Stimulated activated CD4-positive, alpha-beta T cell treated with anti-CD3 and anti-CD28 coated beads, Interleukin-15, amount 100 ng/mL, for 24 hours (primary cell): ENCODE results near the gene IFIT2.
A peak's percentile ranks its signal among the peaks of the same experiment; 100 is the strongest.

ENCODE experiments used
- DNase-seq: peaks from one replicate; pipeline ENCODE4 v3.0.0-alpha.2; 2020

The IFIT2 gene

GRCh38 chr10:89301721-89302445, at the start of gene IFIT2:
Gene IFIT2, plus strand, starts transcription at chr10:89302046. Its CDS starts 78 bp downstream, at chr10:89302124.
- peak; percentile 15 for DNase-seq

DNA sequence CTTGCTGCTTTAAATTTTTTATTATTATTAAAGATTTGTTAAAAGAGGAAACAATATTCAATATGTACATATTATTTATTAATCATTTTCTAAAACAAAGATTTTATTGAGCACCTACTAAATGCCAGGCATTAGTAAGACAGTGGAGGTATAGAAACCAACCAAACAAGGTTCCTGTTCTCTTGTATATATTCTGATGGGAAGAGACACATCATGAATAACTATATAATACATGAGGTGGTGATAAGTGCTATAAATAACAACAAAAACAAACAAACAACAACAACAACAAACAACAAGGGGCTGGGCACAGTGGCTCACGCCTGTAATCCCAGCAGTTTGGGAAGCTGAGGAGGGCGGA, 49.6 kb upstream of the IFIT2 start:
- no peak for DNase-seq

DNA sequence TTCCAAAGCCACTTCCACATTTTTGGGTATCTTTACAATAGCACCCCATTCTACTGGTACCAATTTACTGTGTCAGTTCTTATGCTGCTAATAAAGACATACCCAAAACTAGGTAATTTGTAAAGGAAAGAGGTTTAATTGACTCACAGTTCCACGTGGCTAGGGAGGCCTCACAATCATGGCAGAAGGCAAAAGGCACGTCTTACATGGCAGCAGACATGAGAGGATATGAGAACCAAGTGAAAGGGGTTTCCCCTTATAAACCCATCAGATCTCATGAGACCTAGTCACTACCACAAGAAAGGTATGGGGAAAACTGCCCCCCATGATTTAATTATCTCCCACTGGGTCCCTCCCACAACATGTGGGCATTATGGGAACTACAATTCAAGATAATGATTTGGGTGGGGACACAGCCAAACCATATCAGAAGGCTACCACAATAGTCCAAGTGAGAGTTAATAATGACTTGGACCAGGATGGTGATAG, 46.7 kb upstream of the IFIT2 start:
- peak; percentile 31 for DNase-seq

- no peak for DNase-seq
Observed at GRCh38 chr10:89255793-89256192, 46.1 kb upstream of the IFIT2 start.

DNA sequence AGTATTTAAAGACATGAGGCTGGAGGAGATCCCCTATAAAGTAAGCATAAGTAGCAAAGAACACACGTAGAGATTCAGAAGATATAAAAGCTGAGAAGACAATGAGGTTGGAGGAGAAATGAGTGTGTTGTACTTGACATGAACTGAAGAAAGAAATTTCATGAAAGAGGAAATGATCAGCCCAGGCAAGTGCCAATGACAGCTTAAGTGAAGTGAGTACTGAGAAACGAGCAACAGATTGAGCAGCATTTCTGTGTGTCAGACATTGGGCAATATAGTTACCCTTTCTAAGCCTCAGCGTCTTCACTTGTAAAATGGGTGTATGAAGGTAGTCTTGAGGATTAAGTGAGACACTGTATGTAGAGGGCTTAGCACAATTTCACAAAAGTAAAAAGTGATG, 45.5 kb upstream of the IFIT2 start:
- no peak for DNase-seq

DNA sequence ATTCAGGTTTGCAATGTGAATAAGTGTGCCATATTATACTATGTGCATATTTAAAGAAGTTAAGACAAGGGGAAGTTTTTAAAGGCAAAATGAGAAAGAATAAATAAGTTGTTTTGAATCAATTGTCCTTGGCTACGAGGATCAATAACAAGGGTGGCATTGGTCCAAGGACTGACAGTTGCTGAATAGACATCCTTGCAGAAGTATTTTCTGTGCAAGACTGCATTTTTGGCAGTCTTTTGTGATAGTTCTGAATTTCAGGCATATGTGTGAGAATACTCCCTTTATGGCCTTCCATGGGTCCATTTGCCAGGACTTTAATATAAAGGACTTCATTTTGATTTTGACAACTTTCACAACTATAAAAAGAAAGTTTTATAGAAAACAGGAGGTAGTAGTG, 44.9 kb upstream of the IFIT2 start:
- no peak for DNase-seq

- DNase-seq = no peak
Observed at GRCh38 chr10:89257581-89257980, 44.3 kb upstream of the IFIT2 start.

DNA sequence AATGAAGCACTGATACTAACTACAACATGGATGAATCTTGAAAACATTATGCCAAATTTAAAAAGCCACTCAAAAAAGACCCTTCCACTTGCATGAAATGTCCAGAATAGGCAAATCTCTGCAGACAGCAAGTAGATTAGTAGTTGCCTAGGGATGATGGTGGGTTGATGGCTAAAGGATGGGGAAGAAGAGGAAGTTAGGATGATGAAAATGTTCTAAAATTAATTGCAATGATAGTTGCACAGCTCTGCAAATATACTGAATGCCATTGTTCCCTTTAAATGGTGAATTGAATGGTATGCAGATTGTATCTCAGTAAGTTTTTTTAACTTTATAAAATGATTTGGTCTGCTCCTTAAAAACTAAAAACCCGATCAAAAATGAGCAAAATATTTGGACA, 43.0 kb upstream of the IFIT2 start:
- DNase-seq = no peak

DNA sequence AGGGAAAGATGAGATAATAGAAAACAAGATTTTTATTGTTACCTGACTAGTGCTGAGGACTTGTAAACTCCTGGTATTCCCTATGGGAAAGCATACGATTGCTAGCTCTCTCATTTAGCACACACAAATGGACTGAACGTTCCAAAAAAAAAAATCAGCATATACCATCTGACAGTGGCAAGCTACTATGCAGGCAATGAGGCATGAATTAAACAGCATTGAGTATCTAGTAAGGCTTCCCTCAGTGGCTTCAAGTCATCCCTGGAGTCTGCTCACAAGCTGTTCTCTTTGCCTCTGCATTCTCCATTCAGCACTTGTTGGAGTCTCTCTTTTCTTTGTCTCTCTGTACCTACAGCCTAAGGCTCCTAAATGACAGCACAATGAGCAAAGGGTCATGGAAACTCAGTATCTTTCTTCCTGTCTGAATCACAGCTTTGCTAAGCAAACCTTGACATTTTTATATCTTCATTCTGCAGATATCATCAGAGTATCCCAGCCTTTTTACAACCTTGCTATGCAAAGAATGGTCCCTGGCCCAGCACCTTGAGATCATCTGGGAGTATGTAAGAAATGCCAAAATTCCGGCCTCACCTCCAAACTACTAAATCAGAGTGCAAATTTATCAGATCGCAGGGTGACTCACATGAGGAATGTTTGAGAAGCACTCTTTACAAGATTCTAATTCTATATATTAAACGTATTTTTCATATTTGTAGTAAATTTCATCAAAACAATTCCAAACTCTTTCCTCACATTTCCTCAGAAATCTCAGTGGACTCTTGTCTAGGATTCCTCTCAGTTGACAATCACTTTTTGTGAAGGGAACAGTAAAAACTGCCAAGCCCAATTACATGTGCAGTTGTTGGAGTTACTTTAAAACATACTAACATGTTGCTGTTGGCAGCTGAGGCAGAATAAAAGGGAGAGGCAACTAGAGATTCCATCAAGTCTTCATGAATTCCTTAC, 39.5 kb upstream of the IFIT2 start:
- no peak for DNase-seq

GRCh38 chr10:89263091-89263490, 38.8 kb upstream of the IFIT2 start:
- no peak for DNase-seq

DNA sequence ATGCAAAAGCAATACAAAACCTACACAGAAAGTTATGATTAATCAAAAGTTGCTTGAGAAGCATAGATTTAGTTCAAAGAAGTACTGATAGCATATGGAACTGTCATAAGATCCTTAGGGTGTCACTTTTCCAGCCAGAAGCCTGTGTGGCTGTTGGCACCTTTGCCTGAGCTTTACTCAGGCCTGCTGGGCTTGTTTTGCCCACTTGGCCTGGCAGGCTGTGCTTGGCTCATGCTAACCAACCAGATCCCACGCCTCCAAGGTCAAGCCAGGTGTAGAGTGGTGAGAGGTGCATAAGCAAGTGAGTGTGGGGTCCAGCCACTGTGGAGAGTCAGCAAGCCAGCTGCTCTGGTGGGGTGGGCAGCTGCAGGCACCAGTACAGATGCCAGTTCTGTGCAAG, 38.3 kb upstream of the IFIT2 start:
- no peak for DNase-seq

DNA sequence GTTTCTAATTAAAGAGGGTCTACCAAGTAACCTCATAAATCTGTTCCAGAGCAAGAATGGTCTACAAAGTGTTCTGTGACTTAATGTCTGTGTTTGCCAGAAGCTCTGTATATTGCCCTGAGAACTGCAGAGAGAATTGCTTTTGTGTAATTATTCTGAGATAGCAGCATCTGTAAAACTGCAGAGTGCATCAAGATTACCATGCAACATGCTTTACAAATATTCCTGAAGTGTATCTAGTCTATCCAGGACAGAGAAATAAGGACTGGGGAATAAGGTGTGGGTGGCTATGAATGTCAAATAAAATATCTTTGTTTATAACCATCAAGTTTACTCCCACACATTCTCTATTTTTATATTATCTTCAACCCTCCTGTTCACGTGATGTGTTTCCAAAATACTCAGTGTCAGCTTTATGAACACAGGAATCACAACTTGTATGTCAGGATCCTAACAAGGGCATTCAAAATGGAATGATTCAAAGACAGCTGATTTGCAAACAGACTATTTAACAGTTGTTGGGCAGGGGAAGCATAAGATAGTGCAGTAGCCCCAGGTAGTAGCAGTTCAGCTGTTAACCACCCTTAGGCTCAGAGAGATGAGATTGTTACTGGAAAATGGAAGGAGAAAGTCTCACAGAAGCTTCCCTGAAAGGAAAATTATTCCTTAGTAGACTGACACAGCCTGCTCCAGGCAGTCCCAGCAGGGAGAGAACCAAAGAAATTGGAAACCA, 35.0 kb upstream of the IFIT2 start:
- no peak for DNase-seq

- no peak for DNase-seq
Observed at GRCh38 chr10:89269433-89270152, 32.3 kb upstream of the IFIT2 start.

DNA sequence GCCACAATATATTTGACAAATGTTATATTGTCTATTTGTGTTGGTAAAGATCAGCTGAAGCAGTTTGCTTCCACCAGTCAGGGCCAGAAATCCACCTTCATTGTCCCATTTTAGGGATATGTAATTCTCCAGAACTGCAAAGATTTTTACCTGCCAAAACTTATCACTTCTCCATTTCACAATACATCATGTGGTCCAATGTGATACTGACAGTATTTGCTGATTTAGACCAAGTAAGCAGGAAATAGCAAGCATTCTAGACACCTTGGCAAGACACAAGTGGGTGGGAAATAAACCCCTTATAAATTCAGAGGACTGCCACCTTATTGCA, 31.7 kb upstream of the IFIT2 start:
- no peak for DNase-seq

- no peak for DNase-seq
Observed at GRCh38 chr10:89271532-89271931, 30.3 kb upstream of the IFIT2 start.

DNA sequence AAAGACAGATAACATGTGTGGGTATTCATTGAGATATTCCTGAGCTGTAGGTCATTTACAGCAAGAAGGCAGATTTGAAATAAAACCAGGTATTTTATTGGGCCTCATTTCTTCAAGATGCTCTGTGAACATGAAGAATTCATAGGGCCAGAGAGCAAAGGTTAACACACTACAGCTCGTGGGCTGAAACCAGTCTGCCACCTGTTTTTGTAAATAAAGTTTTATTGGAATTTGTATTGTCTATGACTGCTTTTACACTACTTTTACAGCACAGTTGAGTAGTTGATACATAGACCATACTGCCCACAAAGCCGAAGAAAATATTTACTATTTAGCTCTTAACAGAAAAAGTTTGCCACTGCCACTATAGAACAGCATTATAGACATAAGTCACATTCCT, 28.2 kb upstream of the IFIT2 start:
- DNase-seq = no peak

DNA sequence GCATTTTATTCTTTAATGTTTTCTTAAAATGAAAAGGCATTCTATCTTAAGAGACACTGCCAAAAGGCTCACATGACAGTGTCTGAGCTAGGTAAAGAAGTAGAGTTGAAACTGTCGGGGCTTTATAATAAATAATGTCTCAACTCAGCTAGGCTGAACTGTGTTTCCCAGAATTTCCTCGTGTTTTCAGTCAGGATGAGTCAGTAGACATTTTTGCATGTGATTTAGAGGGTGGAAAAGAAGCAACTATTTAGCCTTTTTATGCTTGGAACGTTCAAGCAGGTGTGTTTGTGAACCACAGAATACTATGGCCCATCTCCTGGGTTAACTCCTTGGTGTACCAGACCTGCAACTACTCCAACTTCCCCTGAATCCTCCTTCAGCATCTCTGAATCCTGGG, 26.9 kb upstream of the IFIT2 start:
- DNase-seq = no peak

GRCh38 chr10:89275383-89275782, 26.5 kb upstream of the IFIT2 start:
- no peak for DNase-seq

DNA sequence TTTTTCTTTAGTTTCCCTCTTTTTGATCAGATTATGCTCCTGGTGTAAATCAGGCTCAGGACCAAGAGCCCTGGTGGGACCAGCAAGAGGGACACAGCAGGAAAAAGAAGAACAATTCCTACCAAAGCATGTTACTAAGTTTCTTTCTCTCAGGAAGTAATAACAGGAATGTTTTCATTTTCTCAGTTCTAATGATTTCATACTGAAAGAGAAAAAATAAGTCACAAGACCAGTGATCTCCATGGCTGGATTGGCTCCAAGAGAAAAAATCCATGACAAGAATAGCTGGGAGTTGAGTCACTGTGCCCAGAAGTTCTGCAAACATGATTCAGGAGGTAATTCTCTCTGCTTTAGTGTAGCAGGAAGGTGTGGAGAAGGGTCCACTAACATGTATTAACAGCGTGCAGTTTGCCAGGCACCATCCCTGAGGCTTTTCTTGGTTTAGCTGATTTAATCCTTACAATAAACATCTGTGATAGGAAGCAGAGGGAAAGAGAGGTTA, 23.8 kb upstream of the IFIT2 start:
- DNase-seq = no peak

DNA sequence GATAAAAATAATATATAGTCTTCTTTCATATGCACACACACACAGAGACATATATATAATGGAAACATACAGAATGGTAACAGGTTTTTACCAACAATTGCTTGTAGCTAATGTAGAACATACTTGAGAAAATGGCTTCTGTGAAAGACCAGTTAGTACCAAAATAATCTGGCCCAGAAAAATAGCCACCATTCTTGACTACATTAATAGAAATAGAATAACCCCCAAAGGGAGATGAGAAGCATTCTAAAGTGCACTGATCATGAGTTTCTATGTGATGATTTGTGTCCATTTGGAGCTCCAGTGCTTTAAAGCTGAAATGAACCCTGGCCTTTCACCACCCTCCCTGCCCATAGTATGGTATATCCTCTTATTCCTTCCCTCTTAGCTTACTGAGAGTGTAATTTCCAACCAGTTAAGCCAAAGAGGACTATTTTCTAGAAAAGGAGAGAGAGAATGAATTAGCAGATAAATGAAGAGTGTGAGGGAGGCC, 22.9 kb upstream of the IFIT2 start:
- DNase-seq = no peak

- no peak for DNase-seq
Observed at GRCh38 chr10:89279421-89279869, 22.4 kb upstream of the IFIT2 start.

GRCh38 chr10:89280508-89280907, 21.3 kb upstream of the IFIT2 start:
- no peak for DNase-seq
